OCI-LY7 (cell line): ENCODE results near the gene GLG1. TPM values are rescaled to one million over a fixed set of nuclear protein-coding genes. Genes with fewer than 3 reads are reported as not detected.

Source experiments
- BruUV-seq: library from RNA; stranded (reverse); fragments of 400-500 nt; replicated peaks from 2 replicates; lab custom pipeline; 2021; lab: Mats Ljungman, UMichigan
- CTCF ChIA-PET: fragments of 300-600 bp; sonication (Branson Sonifier 250); formaldehyde crosslinking; loops from one replicate; lab custom pipeline; 2022; ENCODE audit warnings: antibody characterized with exemption; ENCODE audit not compliant: unreplicated experiment; lab: Charles Lee
- POLR2A ChIA-PET: fragments of 300-600 bp; sonication (Branson Sonifier 250); formaldehyde crosslinking; loops from one replicate; lab custom pipeline; 2022; ENCODE audit warnings: antibody characterized with exemption; lab: Charles Lee
- DNase-seq: peaks from one replicate; pipeline ENCODE4 v3.0.0-alpha.2; 2015; ENCODE audit warnings: low spot score
- H2AFZ ChIP-seq: fragments of 200-600 bp; sonication (generic), shearing (Covaris generic); 2 replicates; pipeline ENCODE4 v1.6.1; 2014; ENCODE audit warnings: mild to moderate bottlenecking, antibody characterized with exemption, low read length, moderate library complexity
- H3K27ac ChIP-seq: fragments of 200-600 bp; sonication (generic); 2 replicates; pipeline ENCODE4 v1.5.1; 2014; ENCODE audit warnings: mixed run types, low read depth, mild to moderate bottlenecking, moderate library complexity, low read length, inconsistent platforms; ENCODE audit not compliant: poor library complexity, severe bottlenecking
- H3K36me3 ChIP-seq: fragments of 200-600 bp; sonication (generic); 2 replicates; pipeline ENCODE4 v1.6.1; 2014; ENCODE audit warnings: mild to moderate bottlenecking, antibody characterized with exemption, low read length, moderate library complexity, mixed read lengths; ENCODE audit not compliant: insufficient read depth
- H3K4me1 ChIP-seq: fragments of 200-600 bp; sonication (generic); 2 replicates; pipeline ENCODE4 v1.5.1; 2014; ENCODE audit warnings: mild to moderate bottlenecking, low read length; ENCODE audit not compliant: insufficient read depth, poor library complexity, severe bottlenecking
- H3K4me2 ChIP-seq: fragments of 200-600 bp; sonication (generic); 2 replicates; pipeline ENCODE4 v1.6.1; 2014; ENCODE audit warnings: mild to moderate bottlenecking, low read length
- H3K4me3 ChIP-seq: fragments of 200-600 bp; sonication (generic); 2 replicates; pipeline ENCODE4 v1.5.1; 2014; ENCODE audit warnings: mild to moderate bottlenecking, low read depth, low read length; ENCODE audit not compliant: poor library complexity, severe bottlenecking
- H3K79me2 ChIP-seq: fragments of 200-600 bp; sonication (generic); 2 replicates; pipeline ENCODE4 v1.6.1; 2016; ENCODE audit warnings: low read depth, mild to moderate bottlenecking, low read length, moderate library complexity, mixed read lengths; ENCODE audit not compliant: insufficient read depth
- H3K9me2 ChIP-seq: fragments of 200-600 bp; sonication (generic); 2 replicates; pipeline ENCODE4 v1.6.1; 2016; ENCODE audit warnings: mild to moderate bottlenecking, low read length, mixed read lengths; ENCODE audit not compliant: insufficient read depth
- H3K9me3 ChIP-seq: fragments of 200-600 bp; sonication (generic); 2 replicates; pipeline ENCODE4 v1.6.1; 2014; ENCODE audit warnings: mild to moderate bottlenecking, mixed run types, low read length, mixed read lengths
- H4K20me1 ChIP-seq: fragments of 200-600 bp; sonication (generic); 2 replicates; pipeline ENCODE4 v1.6.1; 2014; ENCODE audit warnings: mild to moderate bottlenecking, antibody characterized with exemption, low read length, moderate library complexity, mixed read lengths; ENCODE audit not compliant: insufficient read depth
- CTCF ChIP-seq: fragments of 200-600 bp; sonication (generic); conservative IDR thresholded peaks from 2 replicates; pipeline ENCODE4 v1.5.1; 2014; ENCODE audit warnings: mild to moderate bottlenecking, antibody characterized with exemption, low read length, moderate library complexity, mixed read lengths
- EZH2phosphoT487 ChIP-seq: fragments of 200-600 bp; sonication (generic); IDR thresholded peaks from 2 replicates; pipeline ENCODE4 v1.6.1; 2018; ENCODE audit warnings: low read depth, borderline replicate concordance, mild to moderate bottlenecking, mixed run types, antibody characterized with exemption, low read length, moderate library complexity, mixed read lengths
- intact Hi-C: fragments of 100-400 bp; cut with micrococcal nuclease; formaldehyde crosslinking; loops from one replicate; pipeline ENCODE4 v1.10.0; 2022; ENCODE audit not compliant: unreplicated experiment
- total RNA-seq, 2 experiments: library from RNA; depleted of rRNA in 1 of 2; stranded (reverse); fragments of >200 nt in 1 of 2; shearing (Covaris generic) in 1 of 2; gene quantifications; 2 replicates each; pipeline ENCODE4 v1.2.3, GENCODE V29; 2014 to 2022

The GLG1 gene
- total RNA-seq, 2 experiments from 2014 or later = 40.4 to 69.8 TPM

DNA sequence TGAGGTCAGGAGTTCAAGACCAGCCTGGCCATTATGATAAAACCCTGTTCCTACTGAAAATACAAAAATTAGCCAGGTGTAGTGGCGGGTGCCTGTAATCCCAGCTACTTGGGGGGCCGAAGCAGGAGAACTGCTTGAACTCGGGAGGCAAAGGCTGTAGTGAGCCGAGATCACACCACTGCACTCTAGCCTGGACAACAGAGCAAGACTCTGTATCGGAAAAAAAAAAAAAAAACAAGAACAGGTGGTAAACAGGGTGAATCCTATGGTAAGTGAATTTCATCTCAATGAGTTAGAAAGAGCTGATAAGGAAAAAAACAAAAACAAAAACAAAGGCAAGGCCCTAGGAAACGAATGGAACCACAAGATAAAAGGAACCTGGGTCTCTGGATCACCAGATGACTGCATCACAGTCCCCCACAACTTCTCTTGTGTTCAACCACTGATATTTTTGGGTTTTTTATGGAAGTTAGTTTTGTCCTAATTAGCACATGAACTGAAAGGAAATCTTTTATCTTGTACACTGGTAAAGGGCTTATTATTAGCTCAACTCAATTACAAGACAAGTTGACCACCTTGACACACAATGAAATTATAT lies 21.0 kb downstream of the GLG1 start:
- no TSS peak for BruUV-seq
- H3K79me2 ChIP-seq = peaks cover 60% of the 10 kb centered on the region
- H3K36me3 ChIP-seq = peaks cover 15% of the 10 kb centered on the region
- H2AFZ ChIP-seq = no peak overlapping the region
- intact Hi-C loops = no loop called here
- no peaks in the 10 kb centered on the region for H3K9me3 ChIP-seq
- H3K27ac ChIP-seq = no peak overlapping the region
- ChIA-PET POLR2A (interaction anchor here (0.6 to 1.3 kb wide), 5 partner anchors 11 to 47 kb away, joined by 3 to 4 read pairs (median 3); no protein-coding TSS in a partner anchor), CTCF (interaction anchor here (0.6 kb wide), 1 partner anchor 16 kb away, joined by 4 read pairs; no protein-coding TSS in a partner anchor)
- H3K9me2 ChIP-seq = no peaks in the 10 kb centered on the region
- no peak overlapping the region for H3K4me2 ChIP-seq
- TF ChIP-seq CTCF = no peak
- TF ChIP-seq EZH2phosphoT487 = no peak
- H3K4me1 ChIP-seq = peaks cover 4% of the 10 kb centered on the region
- H3K4me3 ChIP-seq = no peak overlapping the region
- peaks cover 8% of the 10 kb centered on the region for H4K20me1 ChIP-seq
- DNase-seq = no peak

- H2AFZ ChIP-seq = no peak overlapping the region
- no peak for TF ChIP-seq CTCF
- no peak for TF ChIP-seq EZH2phosphoT487
- intact Hi-C loops = no loop called here
- no peak overlapping the region for H3K27ac ChIP-seq
- H3K79me2 ChIP-seq = peaks cover 64% of the 10 kb centered on the region
- ChIA-PET CTCF (interaction anchor here (1.1 kb wide), 1 partner anchor 24 kb away, joined by 4 read pairs; no protein-coding TSS in a partner anchor), POLR2A (interaction anchor here (1.2 to 1.3 kb wide), 2 partner anchors 9 to 10 kb away, joined by 3 read pairs; no protein-coding TSS in a partner anchor)
- H3K36me3 ChIP-seq = peaks cover 12% of the 10 kb centered on the region
- peaks cover 8% of the 10 kb centered on the region for H4K20me1 ChIP-seq
- no TSS peak for BruUV-seq
- peaks cover 9% of the 10 kb centered on the region for H3K4me1 ChIP-seq
- H3K9me3 ChIP-seq = no peaks in the 10 kb centered on the region
- no peak overlapping the region for H3K4me2 ChIP-seq
- no peak overlapping the region for H3K4me3 ChIP-seq
- no peak for DNase-seq
- no peaks in the 10 kb centered on the region for H3K9me2 ChIP-seq
These were observed 22.8 kb downstream of the GLG1 start for GRCh38 chr16:74583926-74584666.

DNA sequence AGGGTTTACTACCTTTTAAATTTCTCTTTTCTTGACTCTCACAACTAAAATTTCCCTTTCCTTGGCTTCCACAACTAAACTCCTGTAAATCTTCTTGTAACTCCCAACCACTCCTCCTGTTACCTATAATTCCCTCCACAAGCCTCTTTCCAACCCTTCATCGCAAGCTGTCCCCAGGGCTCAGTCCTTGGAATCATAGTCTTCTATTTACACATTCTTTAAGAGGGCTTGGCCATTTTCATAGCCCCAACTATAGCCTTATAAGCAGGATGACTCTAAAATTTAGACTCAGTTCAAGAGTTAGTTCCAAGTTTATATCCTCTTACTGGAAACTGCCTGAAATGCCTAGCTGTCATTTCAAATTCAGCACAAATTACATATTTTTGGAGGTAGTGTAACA lies 23.9 kb downstream of the GLG1 start:
- peaks cover 6% of the 10 kb centered on the region; the same call in 1 of the 2 replicates for H3K36me3 ChIP-seq
- no peak for DNase-seq
- ChIA-PET POLR2A (interaction anchor here (0.6 kb wide), 1 partner anchor 282 kb away, joined by 4 read pairs; no protein-coding TSS in a partner anchor), CTCF (interaction anchor here (1.1 kb wide), 1 partner anchor 22 kb away, joined by 4 read pairs; no protein-coding TSS in a partner anchor)
- intact Hi-C loops = no loop called here
- no peak for TF ChIP-seq EZH2phosphoT487
- TF ChIP-seq CTCF = no peak
- no TSS peak for BruUV-seq
- H3K4me1 ChIP-seq = peaks cover 9% of the 10 kb centered on the region
- no peaks in the 10 kb centered on the region for H3K9me2 ChIP-seq
- H3K4me3 ChIP-seq = no peak overlapping the region
- H2AFZ ChIP-seq = no peak overlapping the region
- peaks cover 8% of the 10 kb centered on the region for H4K20me1 ChIP-seq
- no peak overlapping the region for H3K4me2 ChIP-seq
- H3K79me2 ChIP-seq = peaks cover 73% of the 10 kb centered on the region
- no peak overlapping the region for H3K27ac ChIP-seq
- H3K9me3 ChIP-seq = no peaks in the 10 kb centered on the region
